ENCODE data around the gene HERC3.

DNA sequence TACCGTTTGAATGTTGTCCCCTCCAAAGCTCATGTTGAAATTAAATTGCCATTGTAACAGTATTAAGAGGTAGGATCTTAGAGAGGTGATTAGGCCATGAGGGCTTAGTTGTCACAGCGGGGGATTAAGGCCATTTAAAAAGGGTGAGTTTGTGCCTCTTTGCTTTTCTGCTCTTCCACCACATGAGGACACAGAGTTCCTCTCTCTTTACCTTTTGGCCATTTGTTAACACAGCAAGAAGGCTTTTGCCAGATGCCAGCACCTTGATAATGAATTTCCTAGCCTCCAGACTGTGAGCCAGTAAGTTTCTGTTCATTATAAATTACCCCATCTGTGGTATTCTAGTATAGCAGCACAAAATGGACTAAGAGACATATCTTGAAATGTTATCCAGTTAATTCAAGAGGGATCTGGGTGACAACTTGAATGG, 7.8 kb upstream of the HERC3 start:
- TF ChIP-seq, protein P1, sequence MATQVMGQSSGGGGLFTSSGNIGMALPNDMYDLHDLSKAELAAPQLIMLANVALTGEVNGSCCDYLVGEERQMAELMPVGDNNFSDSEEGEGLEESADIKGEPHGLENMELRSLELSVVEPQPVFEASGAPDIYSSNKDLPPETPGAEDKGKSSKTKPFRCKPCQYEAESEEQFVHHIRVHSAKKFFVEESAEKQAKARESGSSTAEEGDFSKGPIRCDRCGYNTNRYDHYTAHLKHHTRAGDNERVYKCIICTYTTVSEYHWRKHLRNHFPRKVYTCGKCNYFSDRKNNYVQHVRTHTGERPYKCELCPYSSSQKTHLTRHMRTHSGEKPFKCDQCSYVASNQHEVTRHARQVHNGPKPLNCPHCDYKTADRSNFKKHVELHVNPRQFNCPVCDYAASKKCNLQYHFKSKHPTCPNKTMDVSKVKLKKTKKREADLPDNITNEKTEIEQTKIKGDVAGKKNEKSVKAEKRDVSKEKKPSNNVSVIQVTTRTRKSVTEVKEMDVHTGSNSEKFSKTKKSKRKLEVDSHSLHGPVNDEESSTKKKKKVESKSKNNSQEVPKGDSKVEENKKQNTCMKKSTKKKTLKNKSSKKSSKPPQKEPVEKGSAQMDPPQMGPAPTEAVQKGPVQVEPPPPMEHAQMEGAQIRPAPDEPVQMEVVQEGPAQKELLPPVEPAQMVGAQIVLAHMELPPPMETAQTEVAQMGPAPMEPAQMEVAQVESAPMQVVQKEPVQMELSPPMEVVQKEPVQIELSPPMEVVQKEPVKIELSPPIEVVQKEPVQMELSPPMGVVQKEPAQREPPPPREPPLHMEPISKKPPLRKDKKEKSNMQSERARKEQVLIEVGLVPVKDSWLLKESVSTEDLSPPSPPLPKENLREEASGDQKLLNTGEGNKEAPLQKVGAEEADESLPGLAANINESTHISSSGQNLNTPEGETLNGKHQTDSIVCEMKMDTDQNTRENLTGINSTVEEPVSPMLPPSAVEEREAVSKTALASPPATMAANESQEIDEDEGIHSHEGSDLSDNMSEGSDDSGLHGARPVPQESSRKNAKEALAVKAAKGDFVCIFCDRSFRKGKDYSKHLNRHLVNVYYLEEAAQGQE (IDR thresholded peaks at IDR 0.05), result no peak
- TF ChIP-seq, protein P2, sequence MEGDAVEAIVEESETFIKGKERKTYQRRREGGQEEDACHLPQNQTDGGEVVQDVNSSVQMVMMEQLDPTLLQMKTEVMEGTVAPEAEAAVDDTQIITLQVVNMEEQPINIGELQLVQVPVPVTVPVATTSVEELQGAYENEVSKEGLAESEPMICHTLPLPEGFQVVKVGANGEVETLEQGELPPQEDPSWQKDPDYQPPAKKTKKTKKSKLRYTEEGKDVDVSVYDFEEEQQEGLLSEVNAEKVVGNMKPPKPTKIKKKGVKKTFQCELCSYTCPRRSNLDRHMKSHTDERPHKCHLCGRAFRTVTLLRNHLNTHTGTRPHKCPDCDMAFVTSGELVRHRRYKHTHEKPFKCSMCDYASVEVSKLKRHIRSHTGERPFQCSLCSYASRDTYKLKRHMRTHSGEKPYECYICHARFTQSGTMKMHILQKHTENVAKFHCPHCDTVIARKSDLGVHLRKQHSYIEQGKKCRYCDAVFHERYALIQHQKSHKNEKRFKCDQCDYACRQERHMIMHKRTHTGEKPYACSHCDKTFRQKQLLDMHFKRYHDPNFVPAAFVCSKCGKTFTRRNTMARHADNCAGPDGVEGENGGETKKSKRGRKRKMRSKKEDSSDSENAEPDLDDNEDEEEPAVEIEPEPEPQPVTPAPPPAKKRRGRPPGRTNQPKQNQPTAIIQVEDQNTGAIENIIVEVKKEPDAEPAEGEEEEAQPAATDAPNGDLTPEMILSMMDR (IDR thresholded peaks at IDR 0.05; ENCODE audit: low read depth, low read length, missing input control), result no peak
- TF ChIP-seq EGR1 (IDR thresholded peaks at IDR 0.05; ENCODE audit: low read depth in 2 of 2), result no peak
- no peak for TF ChIP-seq FOXA1 (IDR thresholded peaks at IDR 0.05)
- no peak for TF ChIP-seq TAF1 (conservative IDR thresholded peaks at IDR 0.05)
- no peak for TF ChIP-seq MAX (IDR thresholded peaks at IDR 0.05)
- no peak for TF ChIP-seq JUND (IDR thresholded peaks at IDR 0.05)
- TF ChIP-seq HNF4A (conservative IDR thresholded peaks at IDR 0.05), result no peak
- TF ChIP-seq RAD21 (IDR thresholded peaks at IDR 0.05), result no peak
- TF ChIP-seq YY1 (IDR thresholded peaks at IDR 0.05), result no peak
- TF ChIP-seq RXRA (IDR thresholded peaks at IDR 0.05), result no peak

Measured in liver (tissue), 3 donors.